Endothelial cell (in vitro differentiated cells): Measurements from ENCODE around the gene FBXW7. TPM values are rescaled to one million over a fixed set of nuclear protein-coding genes. Genes with fewer than 3 reads are reported as not detected.

ENCODE experiments used
- DNase-seq: peaks from one replicate; pipeline ENCODE4 v3.0.0; 2021; ENCODE audit warnings: low spot score
- H3K27ac Mint-ChIP-seq: one replicate; pipeline ENCODE4 v1.8.0; 2021; ENCODE audit warnings: mixed read lengths, inconsistent platforms; ENCODE audit not compliant: unreplicated experiment
- H3K27me3 Mint-ChIP-seq: one replicate; pipeline ENCODE4 v1.8.0; 2021; ENCODE audit warnings: mild to moderate bottlenecking, moderate library complexity, mixed read lengths, inconsistent platforms; ENCODE audit not compliant: unreplicated experiment
- H3K36me3 Mint-ChIP-seq: one replicate; pipeline ENCODE4 v1.8.0; 2021; ENCODE audit warnings: mild to moderate bottlenecking, low read depth, mixed read lengths, inconsistent platforms; ENCODE audit not compliant: unreplicated experiment
- H3K4me1 Mint-ChIP-seq: one replicate; pipeline ENCODE4 v1.8.0; 2021; ENCODE audit warnings: mild to moderate bottlenecking, mixed read lengths, inconsistent platforms; ENCODE audit not compliant: unreplicated experiment
- H3K4me3 Mint-ChIP-seq: one replicate; pipeline ENCODE4 v1.8.0; 2021; ENCODE audit warnings: mild to moderate bottlenecking, mixed read lengths, inconsistent platforms; ENCODE audit not compliant: unreplicated experiment
- H3K9me3 Mint-ChIP-seq: one replicate; pipeline ENCODE4 v1.8.0; 2021; ENCODE audit warnings: mixed read lengths, inconsistent platforms; ENCODE audit not compliant: unreplicated experiment
- total RNA-seq: library from RNA; stranded (reverse); fragmentation: NEBNext Ultra II Directional; extraction: Animal tissue kit (Norgen Biotek cat#: 25700); gene quantifications from one replicate; pipeline ENCODE4 v1.2.1, GENCODE V29; 2021; ENCODE audit not compliant: unreplicated experiment
- TF ChIP-seq, protein P1 (sequence below): fragments of 200-600 bp; sonication (generic); IDR thresholded peaks from one replicate; pipeline ENCODE4 v1.5.0; 2021; ENCODE audit warnings: antibody characterized with exemption; ENCODE audit not compliant: unreplicated experiment

FBXW7 gene
- total RNA-seq, 1 donor from 2014 or later: 44.7 TPM

DNA sequence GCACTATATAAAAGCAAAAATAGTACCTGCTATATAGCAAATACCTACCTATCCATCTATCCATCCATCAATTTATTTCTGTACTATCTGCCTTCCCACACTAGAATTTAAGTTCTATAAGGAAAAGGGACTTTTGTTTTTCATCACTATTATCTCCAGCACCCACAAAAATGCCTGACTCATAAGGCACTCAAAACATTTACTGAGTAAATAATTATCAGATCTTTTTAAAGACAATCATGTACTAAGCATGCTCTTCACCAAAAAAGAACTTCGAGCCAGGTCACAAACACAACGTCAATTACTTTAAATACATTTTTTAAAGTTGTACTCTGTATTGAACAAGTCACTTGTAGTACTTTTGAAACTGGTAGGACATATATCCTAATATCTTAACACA is 119.9 kb downstream of the FBXW7 start:
- H3K4me1 Mint-ChIP-seq: no peaks in the 10 kb centered on the region
- no peak for DNase-seq
- no peaks in the 10 kb centered on the region for H3K27me3 Mint-ChIP-seq
- TF ChIP-seq, protein P1, sequence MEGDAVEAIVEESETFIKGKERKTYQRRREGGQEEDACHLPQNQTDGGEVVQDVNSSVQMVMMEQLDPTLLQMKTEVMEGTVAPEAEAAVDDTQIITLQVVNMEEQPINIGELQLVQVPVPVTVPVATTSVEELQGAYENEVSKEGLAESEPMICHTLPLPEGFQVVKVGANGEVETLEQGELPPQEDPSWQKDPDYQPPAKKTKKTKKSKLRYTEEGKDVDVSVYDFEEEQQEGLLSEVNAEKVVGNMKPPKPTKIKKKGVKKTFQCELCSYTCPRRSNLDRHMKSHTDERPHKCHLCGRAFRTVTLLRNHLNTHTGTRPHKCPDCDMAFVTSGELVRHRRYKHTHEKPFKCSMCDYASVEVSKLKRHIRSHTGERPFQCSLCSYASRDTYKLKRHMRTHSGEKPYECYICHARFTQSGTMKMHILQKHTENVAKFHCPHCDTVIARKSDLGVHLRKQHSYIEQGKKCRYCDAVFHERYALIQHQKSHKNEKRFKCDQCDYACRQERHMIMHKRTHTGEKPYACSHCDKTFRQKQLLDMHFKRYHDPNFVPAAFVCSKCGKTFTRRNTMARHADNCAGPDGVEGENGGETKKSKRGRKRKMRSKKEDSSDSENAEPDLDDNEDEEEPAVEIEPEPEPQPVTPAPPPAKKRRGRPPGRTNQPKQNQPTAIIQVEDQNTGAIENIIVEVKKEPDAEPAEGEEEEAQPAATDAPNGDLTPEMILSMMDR: no peak
- H3K4me3 Mint-ChIP-seq: no peak overlapping the region
- H3K36me3 Mint-ChIP-seq: no peaks in the 10 kb centered on the region
- H3K9me3 Mint-ChIP-seq: no peaks in the 10 kb centered on the region
- no peak overlapping the region for H3K27ac Mint-ChIP-seq

DNA sequence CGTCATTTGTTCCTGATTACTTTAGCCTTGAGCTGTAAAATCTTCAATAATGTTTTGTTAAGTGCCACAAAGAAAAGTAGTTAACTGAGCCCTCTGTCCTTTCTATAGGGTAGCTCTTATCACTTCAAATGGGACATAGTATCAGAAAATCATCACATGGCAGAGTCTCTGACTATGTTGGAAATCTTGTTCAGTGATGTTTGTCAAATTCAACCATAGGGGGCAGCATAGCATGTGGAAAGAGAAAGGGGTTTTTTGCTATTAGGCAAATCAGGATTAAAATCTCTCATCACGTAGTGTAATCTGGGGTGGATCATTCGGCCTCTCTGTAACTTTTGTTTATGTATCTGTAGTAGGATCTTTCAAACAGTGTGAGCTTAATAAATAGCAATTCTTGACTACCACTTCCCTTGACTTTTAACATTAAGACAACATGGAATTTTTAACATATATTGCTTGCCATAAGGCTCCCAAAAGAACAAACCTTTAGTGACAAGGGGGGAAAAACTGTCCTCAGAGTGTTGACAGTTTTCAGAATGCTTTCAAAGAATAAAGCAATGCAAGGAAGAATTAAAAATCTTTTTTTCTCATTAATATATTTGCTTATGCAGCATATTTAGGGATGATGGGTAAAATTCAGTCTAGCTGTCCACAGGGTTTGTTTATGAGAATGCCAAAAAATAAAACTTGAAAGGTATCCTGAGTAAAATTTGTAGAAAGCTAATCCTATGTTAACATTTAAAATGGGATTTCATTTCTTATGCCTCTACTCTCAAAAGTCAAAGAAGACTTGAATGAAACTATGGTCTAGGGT is 127.2 kb downstream of the FBXW7 start:
- no peaks in the 10 kb centered on the region for H3K36me3 Mint-ChIP-seq

GRCh38 chr4:152401424-152401823 is 134.5 kb downstream of the FBXW7 start:
- H3K36me3 Mint-ChIP-seq: peaks cover 11% of the 10 kb centered on the region
- no peaks in the 10 kb centered on the region for H3K9me3 Mint-ChIP-seq
- TF ChIP-seq, protein P1: no peak
- no peak overlapping the region for H3K27ac Mint-ChIP-seq
- H3K4me3 Mint-ChIP-seq: no peak overlapping the region
- DNase-seq: no peak
- no peaks in the 10 kb centered on the region for H3K27me3 Mint-ChIP-seq
- peaks cover 19% of the 10 kb centered on the region for H3K4me1 Mint-ChIP-seq

More for the DNA sequence above, 127.2 kb downstream of the FBXW7 start:
- Mint-ChIP-seq H3K9me3 (no peaks in the 10 kb centered on the region), H3K4me3 (no peak overlapping the region), H3K27ac (no peak overlapping the region), H3K4me1 (no peaks in the 10 kb centered on the region), H3K27me3 (no peaks in the 10 kb centered on the region)
- TF ChIP-seq, protein P1: peak; percentile 89
- DNase-seq: peak; percentile 22

GRCh38 chr4:152399246-152399645 is 136.6 kb downstream of the FBXW7 start:
- Mint-ChIP-seq H3K4me1 (peaks cover 19% of the 10 kb centered on the region), H3K36me3 (peaks cover 11% of the 10 kb centered on the region), H3K4me3 (no peak overlapping the region), H3K9me3 (no peaks in the 10 kb centered on the region), H3K27me3 (no peaks in the 10 kb centered on the region), H3K27ac (peak overlapping the region; percentile 72)
- DNase-seq: no peak
- TF ChIP-seq, protein P1: no peak

DNA sequence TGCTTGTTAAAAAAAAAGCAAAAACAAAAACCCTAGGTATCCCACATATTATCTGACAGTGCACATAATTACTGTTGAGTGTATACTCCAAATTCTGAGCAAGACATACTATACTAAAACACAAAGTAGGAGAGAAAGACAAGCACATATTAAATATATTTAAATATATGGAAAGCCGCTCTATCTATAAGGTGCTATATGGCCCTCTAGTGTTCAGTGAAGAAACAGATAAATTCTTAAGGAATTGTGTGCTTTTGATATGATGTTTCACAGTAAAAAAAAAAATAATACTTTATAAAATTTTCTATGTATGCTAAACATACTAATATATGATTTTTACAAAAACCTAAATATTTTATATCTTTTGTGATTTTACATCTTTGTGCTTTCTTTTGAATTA is 137.8 kb downstream of the FBXW7 start:
- TF ChIP-seq, protein P1: peak; percentile 63
- H3K9me3 Mint-ChIP-seq: no peaks in the 10 kb centered on the region
- H3K4me3 Mint-ChIP-seq: no peak overlapping the region
- H3K36me3 Mint-ChIP-seq: peaks cover 11% of the 10 kb centered on the region
- no peak overlapping the region for H3K27ac Mint-ChIP-seq
- no peaks in the 10 kb centered on the region for H3K27me3 Mint-ChIP-seq
- peaks cover 19% of the 10 kb centered on the region for H3K4me1 Mint-ChIP-seq
- DNase-seq: no peak
